T47D (cell line): ENCODE results near the gene EXOC4.
"Not testable (repeated sequence)": the region's sequence is repeated elsewhere in the genome, so short reads cannot be mapped to it uniquely, and the experiment has no call there.

Source experiments
- DNase-seq, 2 experiments: peaks; one replicate each; pipeline versions ENCODE4 v3.0.0 to v3.0.0-alpha.2; 2011 to 2012; ENCODE audit warnings: low read depth in 1 of 2, low spot score in 1 of 2
- JUND ChIP-seq: IDR thresholded peaks from 2 replicates; pipeline ENCODE4 v1.6.1; 2012; ENCODE audit warnings: low read depth
- in situ Hi-C: cut with HindIII; loops from 2 replicates; pipeline ENCODE4 v1.10.0; 2016; ENCODE audit warnings: low sequenced_read_pairs, low pct_unique_long_range_greater_than_20kb

The EXOC4 gene

GRCh38 chr7:133606991-133607390, 354.1 kb downstream of the EXOC4 start:
- TF ChIP-seq JUND = no peak
- in situ Hi-C loops = no loop called here
- no peak for DNase-seq

- no peak for TF ChIP-seq JUND
- DNase-seq = no peak
- in situ Hi-C loops = no loop called here
These were observed 356.9 kb downstream of the EXOC4 start for GRCh38 chr7:133609806-133610205.

- TF ChIP-seq JUND = no peak
- DNase-seq = no peak
- in situ Hi-C loops = no loop called here
These were observed 359.1 kb downstream of the EXOC4 start for GRCh38 chr7:133611955-133612354.

- in situ Hi-C loops = no loop called here
- DNase-seq = no peak
- no peak for TF ChIP-seq JUND
These were observed 360.4 kb downstream of the EXOC4 start for GRCh38 chr7:133613250-133613790.

- in situ Hi-C loops = no loop called here
- no peak for TF ChIP-seq JUND
These were observed 361.4 kb downstream of the EXOC4 start for GRCh38 chr7:133614251-133614650.

GRCh38 chr7:133618970-133619369, 366.1 kb downstream of the EXOC4 start:
- no peak for TF ChIP-seq JUND
- in situ Hi-C loops = no loop called here

More at GRCh38 chr7:133614251-133614650, 361.4 kb downstream of the EXOC4 start:
- DNase-seq = no peak

GRCh38 chr7:133619491-133619890, 366.6 kb downstream of the EXOC4 start:
- no peak for TF ChIP-seq JUND
- DNase-seq = no peak
- in situ Hi-C loops = no loop called here

More at GRCh38 chr7:133618970-133619369, 366.1 kb downstream of the EXOC4 start:
- no peak for DNase-seq

- in situ Hi-C loops = no loop called here
- no peak for TF ChIP-seq JUND
- no peak for DNase-seq
These were observed 370.8 kb downstream of the EXOC4 start for GRCh38 chr7:133623721-133624120.

- in situ Hi-C loops = no loop called here
- no peak for DNase-seq
- no peak for TF ChIP-seq JUND
These were observed 372.2 kb downstream of the EXOC4 start for GRCh38 chr7:133625046-133625445.

GRCh38 chr7:133629701-133630100, 376.8 kb downstream of the EXOC4 start:
- no peak for DNase-seq
- no peak for TF ChIP-seq JUND
- in situ Hi-C loops = no loop called here

GRCh38 chr7:133633055-133633454, 380.2 kb downstream of the EXOC4 start:
- peak in 1 of 2 experiments; percentile 51 for DNase-seq
- in situ Hi-C loops = no loop called here
- no peak for TF ChIP-seq JUND

- TF ChIP-seq JUND = no peak
- in situ Hi-C loops = no loop called here
- DNase-seq = no peak
These were observed 382.7 kb downstream of the EXOC4 start for GRCh38 chr7:133635541-133635940.

- no peak for DNase-seq
- no peak for TF ChIP-seq JUND
- in situ Hi-C loops = no loop called here
These were observed 386.0 kb downstream of the EXOC4 start for GRCh38 chr7:133638857-133639256.

- in situ Hi-C loops = no loop called here
- DNase-seq = peak; percentile 7 to 41
- no peak for TF ChIP-seq JUND
These were observed 388.6 kb downstream of the EXOC4 start for GRCh38 chr7:133641436-133641835.

GRCh38 chr7:133642907-133643306, 390.0 kb downstream of the EXOC4 start:
- in situ Hi-C loops = no loop called here
- no peak for DNase-seq
- no peak for TF ChIP-seq JUND

- DNase-seq, in situ Hi-C loops: not testable (repeated sequence)
These were observed 390.8 kb downstream of the EXOC4 start for GRCh38 chr7:133643652-133644051.
